NCI-H526 (cell line): Measurements from ENCODE around the gene MMEL1.
"Not testable (repeated sequence)": the region's sequence is repeated elsewhere in the genome, so short reads cannot be mapped to it uniquely, and the experiment has no call there.

Experiments used
- DNase-seq, 2 experiments: peaks; one replicate each; lab custom pipeline; 2025; lab: John Stamatoyannopoulos, UW

MMEL1 gene

GRCh38 chr1:2573250-2573920 is 59.4 kb downstream of the MMEL1 start:
- no peak for DNase-seq

GRCh38 chr1:2571348-2571747 is 61.5 kb downstream of the MMEL1 start:
- DNase-seq = no peak

- DNase-seq = no peak
These were observed 62.5 kb downstream of the MMEL1 start for GRCh38 chr1:2570332-2570731.

GRCh38 chr1:2569703-2570102 is 63.1 kb downstream of the MMEL1 start:
- DNase-seq = not testable (repeated sequence)

- no peak for DNase-seq
These were observed 63.8 kb downstream of the MMEL1 start for GRCh38 chr1:2569060-2569459.

GRCh38 chr1:2568187-2568816 is 64.5 kb downstream of the MMEL1 start:
- DNase-seq = not testable (repeated sequence)

- no peak for DNase-seq
These were observed 65.6 kb downstream of the MMEL1 start for GRCh38 chr1:2567083-2567679.

- no peak for DNase-seq
These were observed 66.4 kb downstream of the MMEL1 start for GRCh38 chr1:2566101-2567045.

GRCh38 chr1:2564815-2565374 is 67.9 kb downstream of the MMEL1 start:
- peak in 1 of 2 experiments; percentile 32 for DNase-seq

- DNase-seq = no peak
These were observed 68.6 kb downstream of the MMEL1 start for GRCh38 chr1:2564006-2564814.

- no peak for DNase-seq
These were observed 69.6 kb downstream of the MMEL1 start for GRCh38 chr1:2563205-2563604.

GRCh38 chr1:2561898-2562895 is 70.6 kb downstream of the MMEL1 start:
- DNase-seq = no peak

- DNase-seq = no peak
These were observed 71.4 kb downstream of the MMEL1 start for GRCh38 chr1:2561446-2561845.

- no peak for DNase-seq
These were observed 72.3 kb downstream of the MMEL1 start for GRCh38 chr1:2560299-2561073.

- DNase-seq = no peak
These were observed 73.1 kb downstream of the MMEL1 start for GRCh38 chr1:2559509-2560298.

- DNase-seq = no peak
These were observed 74.0 kb downstream of the MMEL1 start for GRCh38 chr1:2558861-2559260.

GRCh38 chr1:2558420-2558819 is 74.4 kb downstream of the MMEL1 start:
- DNase-seq = no peak
